Measurements from ENCODE around the gene EYA3.

EYA3 gene

GRCh38 chr1:27928216-27928954 is 160.0 kb downstream of the EYA3 start:
- H3K4me3 ChIP-seq (ENCODE audit: low read depth, low read length): no peak overlapping the region
- POLR2A ChIA-PET: no interaction called here
- CTCF ChIA-PET: no interaction called here

GRCh38 chr1:27922272-27922671 is 166.1 kb downstream of the EYA3 start:
- TF ChIP-seq CTCF (IDR thresholded peaks at IDR 0.05; ENCODE audit: insufficient read depth, low read length, missing control alignments): no peak
- H3K4me3 ChIP-seq (ENCODE audit: low read depth, low read length): no peak overlapping the region
- no peak for DNase-seq (ENCODE audit: low read depth, low spot score)
- ChIA-PET CTCF (no interaction called here), POLR2A (no interaction called here)

More at GRCh38 chr1:27928216-27928954, 160.0 kb downstream of the EYA3 start:
- no peak for TF ChIP-seq CTCF (IDR thresholded peaks at IDR 0.05; ENCODE audit: insufficient read depth, low read length, missing control alignments)
- no peak for DNase-seq (ENCODE audit: low read depth, low spot score)

Data from AG04449 (cell line).